Mesendoderm (in vitro differentiated cells): Measurements from ENCODE around the gene SUMO1.
"Not testable (repeated sequence)": the region's sequence is repeated elsewhere in the genome, so short reads cannot be mapped to it uniquely, and the experiment has no call there.

ENCODE experiments used
- DNase-seq: peaks from one replicate; pipeline ENCODE4 v3.0.0; 2013
- H2AK5ac ChIP-seq: 2 replicates; pipeline ENCODE4 v1.6.1; 2013; ENCODE audit warnings: low read length, inconsistent platforms
- H2BK120ac ChIP-seq: 2 replicates; pipeline ENCODE4 v1.6.1; 2013; ENCODE audit warnings: low read depth, mild to moderate bottlenecking, low read length, moderate library complexity, mixed read lengths
- H2BK15ac ChIP-seq: replicated peaks from 2 replicates; pipeline ENCODE4 v1.6.1; 2013; ENCODE audit warnings: low read depth, mild to moderate bottlenecking, moderate library complexity
- H2BK5ac ChIP-seq: 2 replicates; pipeline ENCODE4 v1.6.1; 2013; ENCODE audit warnings: low read length, inconsistent platforms
- H3K18ac ChIP-seq: 2 replicates; pipeline ENCODE4 v1.6.1; 2013; ENCODE audit warnings: mild to moderate bottlenecking, low read length, mixed read lengths
- H3K23ac ChIP-seq: one replicate; pipeline ENCODE4 v1.6.1; 2013; ENCODE audit warnings: low read length
- H3K27ac ChIP-seq: 2 replicates; pipeline ENCODE4 v1.5.1; 2013; ENCODE audit warnings: low read depth, mild to moderate bottlenecking, inconsistent platforms, low read length, moderate library complexity
- H3K27me3 ChIP-seq: 2 replicates; pipeline ENCODE4 v1.6.1; 2013; ENCODE audit warnings: low read length, control low read depth, mild to moderate bottlenecking, inconsistent platforms; ENCODE audit not compliant: insufficient read depth, poor library complexity
- H3K36me3 ChIP-seq: 2 replicates; pipeline ENCODE4 v1.6.1; 2013; ENCODE audit warnings: low read length, inconsistent platforms; ENCODE audit not compliant: control insufficient read depth, insufficient read depth
- H3K4ac ChIP-seq: one replicate; pipeline ENCODE4 v1.6.1; 2013; ENCODE audit warnings: low read depth, mild to moderate bottlenecking, low read length, moderate library complexity
- H3K4me1 ChIP-seq: 2 replicates; pipeline ENCODE4 v1.6.1; 2013; ENCODE audit warnings: low read depth, low read length, inconsistent platforms; ENCODE audit not compliant: control insufficient read depth
- H3K4me2 ChIP-seq: 2 replicates; pipeline ENCODE4 v1.6.1; 2013; ENCODE audit warnings: low read length
- H3K4me3 ChIP-seq: 2 replicates; pipeline ENCODE4 v1.5.1; 2013; ENCODE audit warnings: mild to moderate bottlenecking, low read length
- H3K56ac ChIP-seq: one replicate; pipeline ENCODE4 v1.6.1; 2013; ENCODE audit warnings: low read length
- H3K79me1 ChIP-seq: 2 replicates; pipeline ENCODE4 v1.6.1; 2013; ENCODE audit warnings: low read length, inconsistent platforms
- H3K79me2 ChIP-seq: 2 replicates; pipeline ENCODE4 v1.6.1; 2013; ENCODE audit warnings: mild to moderate bottlenecking, low read length; ENCODE audit not compliant: control insufficient read depth, insufficient read depth
- H3K9ac ChIP-seq: 2 replicates; pipeline ENCODE4 v1.6.1; 2013; ENCODE audit warnings: low read length, inconsistent platforms
- H4K5ac ChIP-seq: one replicate; pipeline ENCODE4 v1.6.1; 2013; ENCODE audit warnings: low read length
- H4K8ac ChIP-seq: one replicate; pipeline ENCODE4 v1.6.1; 2013; ENCODE audit warnings: low read depth, mild to moderate bottlenecking, control low read depth, low read length, moderate library complexity
- whole genome bisulfite sequencing: extraction: QIAGEN DNeasy Blood & Tissue Kit; methylation state at CpG from one replicate; pipeline ENCODE4 v1.1.7; 2013; ENCODE audit warnings: low lambda C conversion rate, missing lambda C conversion rate; ENCODE audit not compliant: insufficient coverage; ENCODE audit errors: extremely low coverage; 5-methylcytosine and 5-hydroxymethylcytosine counted together

SUMO1 gene

DNA sequence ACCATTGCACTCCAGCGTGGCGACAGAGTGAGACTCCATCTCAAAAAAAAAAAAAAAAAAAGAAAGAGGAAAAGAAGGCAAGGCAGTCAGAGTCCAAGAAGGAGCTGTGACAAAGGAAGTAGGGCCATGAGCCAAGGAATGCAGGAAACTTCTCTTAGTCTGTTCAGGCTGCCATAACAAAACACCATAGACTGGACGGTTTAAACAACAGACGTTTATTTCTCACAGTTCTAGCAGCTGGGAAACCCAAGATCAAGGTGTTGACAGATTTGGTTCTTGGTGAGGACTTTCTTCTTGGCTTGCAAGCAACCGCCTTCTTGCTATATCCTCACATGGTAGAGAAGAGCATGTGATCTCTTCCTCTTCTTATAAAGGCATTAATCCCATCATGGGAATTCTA lies 13.1 kb upstream of the SUMO1 start:
- Histone ChIP-seq H3K4me1 (peaks cover 1% of the 10 kb centered on the region), H3K9ac (no peak overlapping the region), H4K8ac (no peak overlapping the region), H3K36me3 (no peaks in the 10 kb centered on the region), H3K27me3 (no peaks in the 10 kb centered on the region), H2BK120ac (no peak overlapping the region), H3K4me3 (no peak overlapping the region), H3K23ac (no peak overlapping the region), H4K5ac (no peak overlapping the region), H3K4ac (no peak overlapping the region), H3K4me2 (no peak overlapping the region), H3K79me2 (no peaks in the 10 kb centered on the region), H3K18ac (no peak overlapping the region), H3K56ac (no peak overlapping the region), H3K27ac (no peak overlapping the region), H3K79me1 (no peaks in the 10 kb centered on the region), H2BK5ac (no peak overlapping the region), H2BK15ac (no peak overlapping the region), H2AK5ac (no peak overlapping the region)
- no CpG with 5 or more reads among the region's 5 CpGs for WGBS
- DNase-seq = no peak

DNA sequence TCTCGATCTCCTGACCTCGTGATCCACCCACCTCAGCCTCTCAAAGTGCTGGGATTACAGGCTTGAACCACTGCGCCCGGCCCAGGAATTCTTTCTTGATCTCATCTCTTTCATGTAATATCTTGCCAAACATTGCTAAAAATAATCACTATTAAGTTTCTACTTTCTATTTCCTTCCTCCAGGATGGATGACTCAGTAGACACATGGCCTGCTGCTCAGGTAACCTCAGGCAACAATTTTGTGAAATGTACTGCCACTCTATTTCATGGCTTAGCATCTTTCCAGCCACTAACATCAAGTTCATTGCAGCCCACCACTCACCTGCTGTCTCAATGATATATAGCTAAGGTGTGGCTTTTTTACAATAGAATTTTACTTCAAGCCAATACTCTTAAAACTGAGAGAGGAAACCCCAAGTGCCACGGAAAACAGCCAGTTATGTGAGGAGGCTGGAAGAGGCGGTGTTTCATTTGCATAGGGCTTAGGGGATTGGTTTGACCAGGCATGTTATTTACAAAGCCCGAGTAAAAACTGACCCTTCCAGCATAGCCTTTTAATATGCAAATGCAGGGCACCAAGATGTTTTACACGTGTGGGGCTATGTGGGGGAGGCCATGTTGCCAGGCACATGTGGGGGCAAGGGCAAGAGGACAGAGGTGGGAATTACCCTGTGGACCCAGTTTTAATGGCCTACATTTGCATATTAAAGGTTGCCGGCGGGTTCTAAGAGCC lies 11.3 kb upstream of the SUMO1 start:
- no peaks in the 10 kb centered on the region for H3K79me1 ChIP-seq
- no peak overlapping the region for H2BK120ac ChIP-seq
- H4K5ac ChIP-seq = no peak overlapping the region
- no peak overlapping the region for H4K8ac ChIP-seq
- no peak overlapping the region for H2BK15ac ChIP-seq
- H3K4me1 ChIP-seq = peaks cover 1% of the 10 kb centered on the region
- H2AK5ac ChIP-seq = no peak overlapping the region
- H3K36me3 ChIP-seq = no peaks in the 10 kb centered on the region
- H3K27me3 ChIP-seq = no peaks in the 10 kb centered on the region
- no peak overlapping the region for H2BK5ac ChIP-seq
- peak overlapping the region; percentile 1 for H3K4me2 ChIP-seq
- H3K4ac ChIP-seq = no peak overlapping the region
- H3K56ac ChIP-seq = peak overlapping the region; percentile 35
- H3K79me2 ChIP-seq = no peaks in the 10 kb centered on the region
- H3K9ac ChIP-seq = no peak overlapping the region
- no peak overlapping the region for H3K27ac ChIP-seq
- no peak overlapping the region for H3K23ac ChIP-seq
- H3K4me3 ChIP-seq = no peak overlapping the region
- H3K18ac ChIP-seq = no peak overlapping the region
- WGBS = no CpG with 5 or more reads among the region's 10 CpGs
- DNase-seq = peak; percentile 75

DNA sequence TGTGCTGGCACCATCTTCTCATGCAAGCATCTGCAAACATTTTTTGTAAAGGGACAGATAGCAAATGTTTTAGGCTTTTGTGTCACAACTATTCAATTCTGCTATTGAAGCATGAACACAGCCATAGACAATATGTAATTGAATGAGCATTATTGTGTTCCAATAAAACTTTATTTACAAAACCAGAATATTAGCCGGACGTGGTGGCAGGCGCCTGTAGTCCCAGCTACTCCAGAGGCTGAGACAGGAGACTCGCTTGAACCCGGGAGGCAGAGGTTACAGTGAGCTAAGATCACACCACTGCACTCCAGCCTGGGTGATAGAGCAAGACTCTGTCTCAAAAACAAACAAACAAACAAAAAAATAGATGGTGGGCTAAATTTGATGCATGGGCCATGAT lies 9.3 kb upstream of the SUMO1 start:
- no CpG with 5 or more reads among the region's 5 CpGs for WGBS
- H2BK15ac ChIP-seq, H3K56ac ChIP-seq: not testable (repeated sequence)

DNA sequence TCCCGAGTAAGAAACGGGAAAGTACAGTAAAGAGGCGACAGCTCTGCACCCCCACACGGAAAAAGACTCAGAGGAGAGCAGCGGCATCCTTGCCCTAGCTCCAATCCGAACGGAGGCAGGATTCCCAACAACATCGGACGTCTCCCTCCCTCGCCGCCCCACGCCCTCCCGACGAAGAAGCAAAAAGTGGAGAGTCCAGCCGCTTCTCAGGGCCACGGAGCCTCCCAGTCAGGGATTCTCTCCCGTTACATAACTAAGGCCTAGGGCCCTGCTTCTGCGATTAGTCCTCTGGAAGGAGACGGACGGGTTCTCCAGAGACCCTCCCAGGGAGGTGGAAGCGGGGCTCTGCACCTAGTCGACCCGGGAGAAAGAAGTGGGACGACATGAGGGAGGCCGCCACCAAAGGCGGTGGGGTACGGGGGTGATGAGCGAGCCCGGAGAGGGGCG lies 587 bp downstream of the SUMO1 start:
- H3K4ac ChIP-seq = peak overlapping the region; percentile 73
- peak; percentile 75 for DNase-seq
- H3K23ac ChIP-seq = no peak overlapping the region
- H2AK5ac ChIP-seq = peak overlapping the region; percentile 57
- H2BK120ac ChIP-seq = no peak overlapping the region
- peak overlapping the region; percentile 47 for H2BK5ac ChIP-seq
- WGBS = no CpG with 5 or more reads among the region's 30 CpGs
- H3K4me1 ChIP-seq = no peaks in the 10 kb centered on the region
- H2BK15ac ChIP-seq = no peak overlapping the region
- peak overlapping the region; percentile 92 for H3K4me3 ChIP-seq
- peaks cover 41% of the 10 kb centered on the region for H3K79me2 ChIP-seq
- H3K79me1 ChIP-seq = peaks cover 3% of the 10 kb centered on the region
- H3K18ac ChIP-seq = peak overlapping the region; percentile 83
- peak overlapping the region; percentile 92 for H3K9ac ChIP-seq
- H4K5ac ChIP-seq = no peak overlapping the region
- no peak overlapping the region for H4K8ac ChIP-seq
- H3K56ac ChIP-seq = peak overlapping the region; percentile 95
- H3K27me3 ChIP-seq = no peaks in the 10 kb centered on the region
- H3K27ac ChIP-seq = peak overlapping the region; percentile 71
- H3K36me3 ChIP-seq = no peaks in the 10 kb centered on the region
- H3K4me2 ChIP-seq = peak overlapping the region; percentile 91

More for the DNA sequence above, 9.3 kb upstream of the SUMO1 start:
- H3K4me1 ChIP-seq, H2BK5ac ChIP-seq, H3K27ac ChIP-seq, H3K4me2 ChIP-seq, H3K79me1 ChIP-seq, H3K36me3 ChIP-seq, H2BK120ac ChIP-seq, H4K5ac ChIP-seq, H3K79me2 ChIP-seq, H3K4me3 ChIP-seq, H3K4ac ChIP-seq, H3K23ac ChIP-seq, H2AK5ac ChIP-seq, H3K9ac ChIP-seq, DNase-seq, H3K27me3 ChIP-seq, H3K18ac ChIP-seq, H4K8ac ChIP-seq: not testable (repeated sequence)

DNA sequence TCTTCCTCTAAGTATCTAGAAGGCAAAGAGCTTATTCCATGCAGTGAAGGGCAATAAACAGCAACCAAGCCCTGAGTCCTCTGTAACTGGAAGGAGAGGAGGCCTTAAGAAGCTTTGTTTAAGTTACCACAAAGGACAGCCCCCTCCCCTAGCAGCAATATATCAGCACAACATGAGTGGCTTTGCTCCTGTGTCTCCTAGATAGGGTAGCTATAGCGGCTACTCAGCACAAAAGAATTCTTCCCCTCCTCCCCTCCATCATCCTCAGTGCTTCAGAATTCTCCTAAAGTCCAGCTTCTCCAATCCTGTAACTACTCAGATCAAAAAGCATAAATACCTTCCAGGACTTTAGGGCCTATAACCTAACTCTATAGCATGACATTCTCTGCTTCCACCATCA lies 16.5 kb downstream of the SUMO1 start:
- H3K4me3 ChIP-seq = no peak overlapping the region
- H4K5ac ChIP-seq = no peak overlapping the region
- no peaks in the 10 kb centered on the region for H3K4me1 ChIP-seq
- H3K36me3 ChIP-seq = no peaks in the 10 kb centered on the region
- no peak overlapping the region for H3K9ac ChIP-seq
- peak; percentile 77 for DNase-seq
- H3K4ac ChIP-seq = no peak overlapping the region
- H3K56ac ChIP-seq = no peak overlapping the region
- H2BK15ac ChIP-seq = no peak overlapping the region
- no peak overlapping the region for H2BK5ac ChIP-seq
- no CpG with 5 or more reads among the region's 1 CpG for WGBS
- peaks cover 8% of the 10 kb centered on the region for H3K79me1 ChIP-seq
- no peak overlapping the region for H4K8ac ChIP-seq
- no peak overlapping the region for H3K27ac ChIP-seq
- no peak overlapping the region for H3K18ac ChIP-seq
- H3K4me2 ChIP-seq = no peak overlapping the region
- no peaks in the 10 kb centered on the region for H3K27me3 ChIP-seq
- no peak overlapping the region for H3K23ac ChIP-seq
- H2AK5ac ChIP-seq = no peak overlapping the region
- no peak overlapping the region for H2BK120ac ChIP-seq
- peaks cover 47% of the 10 kb centered on the region for H3K79me2 ChIP-seq

DNA sequence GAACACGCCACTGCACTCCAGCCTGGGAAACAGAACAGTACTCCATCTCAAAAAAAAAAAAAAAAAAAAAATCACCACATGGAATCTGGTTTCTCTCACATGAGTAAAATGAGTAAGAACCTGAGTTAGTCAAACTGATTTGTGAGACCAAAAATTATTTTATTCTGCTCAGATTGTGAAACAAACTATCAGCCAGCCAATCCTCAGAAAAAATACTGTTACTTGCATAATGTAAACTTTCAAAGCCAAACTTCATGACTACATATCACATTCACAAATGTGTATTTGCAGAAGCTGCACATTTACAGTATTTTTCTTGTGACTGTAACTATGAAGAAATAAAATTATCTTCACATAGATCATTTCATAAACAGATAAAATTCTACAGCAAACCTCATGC lies 23.2 kb downstream of the SUMO1 start:
- Histone ChIP-seq H3K4me2 (no peak overlapping the region), H3K18ac (no peak overlapping the region), H2BK15ac (no peak overlapping the region), H2BK120ac (no peak overlapping the region), H3K27ac (no peak overlapping the region), H3K56ac (no peak overlapping the region), H2AK5ac (no peak overlapping the region), H3K4ac (no peak overlapping the region), H3K79me2 (peaks cover 5% of the 10 kb centered on the region), H3K4me1 (no peaks in the 10 kb centered on the region), H3K36me3 (no peaks in the 10 kb centered on the region), H3K23ac (no peak overlapping the region), H2BK5ac (no peak overlapping the region), H4K8ac (no peak overlapping the region), H3K79me1 (no peaks in the 10 kb centered on the region), H3K9ac (no peak overlapping the region), H4K5ac (no peak overlapping the region), H3K27me3 (no peaks in the 10 kb centered on the region), H3K4me3 (no peak overlapping the region)
- DNase-seq = no peak
- no CpG with 5 or more reads among the region's 1 CpG for WGBS
